Gastrocnemius medialis (tissue), 4 donors: Measurements from ENCODE around the gene SNTG2.

Experiments
- POLR2A ChIP-seq, 2 donors: fragments of 450-650 bp; IDR thresholded peaks; one replicate each; pipeline ENCODE4 v1.6.1; 2017; ENCODE audit warnings: antibody characterized with exemption in 2 of 2, mild to moderate bottlenecking in 2 of 2, moderate library complexity in 2 of 2
- TF ChIP-seq, protein P1 (sequence below), 5 experiments: fragments of 450-650 bp in 3 of 5; fragments of 200-600 bp in 2 of 5; sonication (generic) in 2 of 5; IDR thresholded peaks in 4 of 5; conservative IDR thresholded peaks in 1 of 5; 1 replicate in 4 of 5; 2 replicates in 1 of 5; pipeline ENCODE4 v1.5.1; 2016 to 2019; ENCODE audit warnings: antibody characterized with exemption in 5 of 5, mild to moderate bottlenecking in 3 of 5, moderate library complexity in 3 of 5

- no peak for TF ChIP-seq POLR2A (IDR thresholded peaks at IDR 0.05)
- TF ChIP-seq, protein P1, sequence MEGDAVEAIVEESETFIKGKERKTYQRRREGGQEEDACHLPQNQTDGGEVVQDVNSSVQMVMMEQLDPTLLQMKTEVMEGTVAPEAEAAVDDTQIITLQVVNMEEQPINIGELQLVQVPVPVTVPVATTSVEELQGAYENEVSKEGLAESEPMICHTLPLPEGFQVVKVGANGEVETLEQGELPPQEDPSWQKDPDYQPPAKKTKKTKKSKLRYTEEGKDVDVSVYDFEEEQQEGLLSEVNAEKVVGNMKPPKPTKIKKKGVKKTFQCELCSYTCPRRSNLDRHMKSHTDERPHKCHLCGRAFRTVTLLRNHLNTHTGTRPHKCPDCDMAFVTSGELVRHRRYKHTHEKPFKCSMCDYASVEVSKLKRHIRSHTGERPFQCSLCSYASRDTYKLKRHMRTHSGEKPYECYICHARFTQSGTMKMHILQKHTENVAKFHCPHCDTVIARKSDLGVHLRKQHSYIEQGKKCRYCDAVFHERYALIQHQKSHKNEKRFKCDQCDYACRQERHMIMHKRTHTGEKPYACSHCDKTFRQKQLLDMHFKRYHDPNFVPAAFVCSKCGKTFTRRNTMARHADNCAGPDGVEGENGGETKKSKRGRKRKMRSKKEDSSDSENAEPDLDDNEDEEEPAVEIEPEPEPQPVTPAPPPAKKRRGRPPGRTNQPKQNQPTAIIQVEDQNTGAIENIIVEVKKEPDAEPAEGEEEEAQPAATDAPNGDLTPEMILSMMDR (IDR thresholded peaks at IDR 0.05 in 4 of 5, conservative IDR thresholded peaks at IDR 0.05 in 1 of 5) = no peak
These were observed 118.2 kb downstream of the SNTG2 start for GRCh38 chr2:1068822-1069221.
